GM19193 (cell line): ENCODE results near the gene TRIM67.

Experiments
- POLR2A ChIP-seq: IDR thresholded peaks from 4 replicates; pipeline ENCODE4 v1.6.1; 2011; ENCODE audit not compliant: insufficient read depth, insufficient read length; ENCODE audit errors: extremely low read depth

Gene TRIM67

DNA sequence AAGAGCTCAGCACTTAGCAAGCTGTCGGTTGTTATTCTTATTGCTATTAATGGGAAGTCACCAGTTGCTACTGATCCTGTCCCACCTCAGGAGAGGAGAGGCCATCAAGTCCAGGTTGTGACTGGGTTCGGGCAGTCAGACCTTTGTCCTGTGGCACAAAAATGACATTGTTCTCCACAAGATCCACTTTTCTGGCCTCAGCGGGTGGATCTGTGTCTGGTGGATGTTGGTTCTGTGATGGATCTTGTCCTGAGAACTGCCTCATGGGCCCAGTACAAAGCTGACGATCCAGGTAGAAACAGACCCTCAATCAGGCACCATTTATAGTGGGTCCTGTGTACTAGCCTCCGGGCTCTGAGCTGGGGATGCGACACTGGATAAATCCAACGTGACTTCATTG lies 26.9 kb downstream of the TRIM67 start:
- TF ChIP-seq POLR2A, result no peak

- TF ChIP-seq POLR2A, result no peak
Observed at GRCh38 chr1:231189683-231190270, 27.9 kb downstream of the TRIM67 start.

DNA sequence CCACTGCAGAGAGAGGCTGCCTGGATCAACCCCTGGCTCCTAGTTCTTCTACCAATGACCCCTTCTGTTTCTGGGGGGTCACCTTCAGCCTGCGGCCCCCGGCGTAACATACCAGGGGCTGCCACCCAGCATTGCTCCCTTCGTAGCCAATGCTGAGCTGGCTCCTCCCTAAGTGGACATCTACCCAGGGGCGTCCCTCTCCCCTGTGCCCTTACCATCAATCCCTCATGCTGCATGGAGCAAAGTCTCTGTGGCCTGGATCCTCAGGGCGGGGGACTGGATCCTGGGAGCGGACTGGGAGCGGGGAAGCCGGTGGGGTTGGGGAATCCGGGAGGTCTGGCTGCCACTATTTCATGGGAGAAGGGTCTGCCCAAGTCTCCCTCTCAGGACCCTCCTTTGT lies 28.6 kb downstream of the TRIM67 start:
- TF ChIP-seq POLR2A, result no peak

DNA sequence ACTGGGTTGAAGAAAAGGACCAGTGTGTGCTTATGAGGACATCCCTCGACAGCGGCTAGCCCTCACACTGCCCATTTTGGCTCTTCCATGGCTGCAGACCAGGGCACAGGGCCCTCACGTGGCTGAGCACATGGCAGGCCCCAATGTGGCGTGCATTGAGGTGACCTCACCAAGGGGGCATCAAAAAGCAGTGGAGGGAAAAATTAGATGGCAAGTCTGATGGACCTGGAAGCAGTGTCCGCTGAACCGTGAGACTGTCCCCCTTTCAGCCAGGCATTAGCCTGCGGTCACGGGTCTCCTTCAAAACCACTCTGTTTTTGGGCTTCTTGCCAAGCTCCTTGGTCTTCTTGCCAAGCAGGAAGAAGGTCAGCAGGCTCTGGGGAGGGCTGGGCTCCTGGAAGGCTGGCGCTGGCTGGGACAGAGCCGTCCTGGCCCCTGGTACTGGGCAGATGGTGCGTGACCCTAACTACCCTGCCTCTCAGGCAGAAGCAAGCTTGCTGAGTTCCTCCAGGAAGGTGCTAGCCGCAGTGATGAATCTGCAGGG lies 30.8 kb downstream of the TRIM67 start:
- no peak for TF ChIP-seq POLR2A

DNA sequence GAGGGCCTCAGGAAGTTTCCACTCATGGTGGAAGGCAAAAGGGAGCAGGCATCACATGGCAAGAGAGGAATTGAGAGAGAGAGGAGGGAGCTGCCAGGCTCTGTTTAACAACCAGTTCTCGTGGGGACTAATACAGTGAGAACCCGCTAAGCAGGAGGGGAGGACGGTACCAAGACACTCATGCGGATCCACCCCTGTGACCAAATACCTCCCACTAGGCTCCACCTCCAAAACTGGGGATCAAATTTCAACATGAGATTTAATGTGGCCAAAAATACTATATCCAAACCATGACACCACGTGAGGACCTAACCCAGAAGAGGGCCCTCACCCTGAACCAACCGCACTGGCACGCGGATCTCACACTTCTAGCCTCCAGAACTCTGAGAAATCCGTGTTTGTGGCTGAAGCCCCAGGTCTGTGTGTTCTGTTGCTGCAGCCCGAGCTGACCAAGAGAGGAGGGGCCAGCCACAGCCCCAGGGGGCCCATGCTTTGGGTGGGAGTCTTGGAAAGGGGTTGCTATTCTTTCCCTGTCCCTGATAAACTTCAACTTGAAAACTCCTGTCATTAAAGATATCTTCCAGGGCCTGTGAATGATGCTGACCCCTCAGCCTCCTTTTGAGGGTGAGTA lies 32.0 kb downstream of the TRIM67 start:
- no peak for TF ChIP-seq POLR2A

DNA sequence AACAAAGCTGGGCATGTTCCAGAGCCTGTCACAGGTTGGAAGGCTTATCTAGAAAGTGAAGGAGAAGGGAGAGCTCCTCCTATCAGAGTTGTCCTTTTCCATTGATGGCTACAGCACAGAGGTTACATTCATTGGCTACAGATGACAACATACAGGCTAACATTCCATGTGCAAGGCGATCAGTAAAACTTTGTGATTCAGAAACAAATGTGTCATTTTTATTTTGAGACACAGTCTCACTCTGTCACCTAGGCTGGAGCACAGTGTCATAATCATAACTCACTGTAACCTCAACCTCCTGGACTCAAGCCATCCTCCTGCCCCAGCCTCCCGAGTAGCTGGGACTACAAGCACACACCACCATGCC lies 32.6 kb downstream of the TRIM67 start:
- TF ChIP-seq POLR2A, result no peak

DNA sequence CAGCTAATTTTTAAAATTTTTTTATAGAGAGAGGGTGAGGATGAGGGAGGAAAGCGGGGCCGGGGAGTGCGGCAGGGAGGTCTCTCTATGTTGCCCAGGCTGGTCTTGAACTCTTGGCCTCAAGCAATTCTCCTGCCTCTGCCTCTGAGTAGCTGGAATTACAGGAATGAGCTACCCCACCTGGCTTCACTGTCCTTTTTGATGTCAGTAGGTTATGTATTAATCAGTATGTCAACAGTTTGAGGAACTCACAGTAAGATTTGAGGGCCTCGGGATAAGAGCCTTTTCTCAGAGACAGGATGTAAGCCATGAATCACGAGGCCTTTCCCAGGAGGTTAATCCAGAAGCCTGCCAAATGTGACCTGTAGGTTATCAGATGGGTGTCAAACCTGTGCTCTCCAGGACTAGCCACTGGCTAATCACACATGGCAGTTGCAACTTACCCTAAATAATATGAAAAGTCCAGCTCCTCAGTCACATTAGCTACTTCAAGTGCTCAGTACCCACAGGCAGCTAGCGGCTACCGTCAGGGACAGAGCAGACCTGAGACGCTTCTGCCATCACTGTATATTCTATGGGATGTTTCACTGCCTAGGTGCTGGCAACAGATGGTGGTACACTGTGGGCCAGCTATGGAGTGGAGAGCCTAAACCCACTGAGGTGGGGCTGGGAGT lies 33.1 kb downstream of the TRIM67 start:
- no peak for TF ChIP-seq POLR2A

DNA sequence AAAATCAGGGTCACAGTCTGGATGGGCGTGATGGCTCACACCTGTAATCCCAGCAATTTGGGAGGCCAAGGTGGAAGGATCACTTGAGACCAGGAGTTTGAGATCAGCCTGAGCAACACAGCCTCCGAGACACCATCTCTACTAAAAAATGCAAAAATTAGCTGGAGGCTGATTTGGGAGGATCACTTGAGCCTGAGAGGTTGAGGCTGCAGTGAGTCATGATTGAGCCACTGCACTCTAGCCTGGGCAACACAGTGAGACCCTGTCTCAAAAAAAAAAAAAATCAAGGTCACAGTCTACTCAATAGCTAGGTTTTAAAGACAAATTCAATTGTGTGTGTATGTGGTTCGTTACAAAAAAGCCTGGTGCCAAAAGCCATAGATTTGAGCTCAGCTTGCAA lies 34.4 kb downstream of the TRIM67 start:
- no peak for TF ChIP-seq POLR2A

DNA sequence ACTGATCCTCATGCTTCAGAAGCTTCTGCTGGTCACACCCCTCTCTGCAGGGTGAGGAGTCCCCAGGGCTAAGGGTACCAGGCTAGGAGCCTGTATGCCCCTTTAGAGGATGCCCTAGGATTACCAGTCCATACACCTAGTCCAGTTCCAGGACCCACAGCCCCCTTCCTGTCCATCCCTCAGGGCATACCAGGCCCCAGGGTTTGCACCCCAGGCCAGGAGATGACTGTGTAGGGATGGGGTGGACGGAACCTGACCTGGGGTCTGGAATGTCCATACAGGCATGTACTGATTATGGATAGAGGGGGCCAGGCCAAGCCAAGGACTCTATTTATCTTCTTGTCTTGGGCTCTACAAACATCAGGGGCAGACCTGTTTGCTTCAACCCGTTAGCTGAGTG lies 34.9 kb downstream of the TRIM67 start:
- TF ChIP-seq POLR2A, result no peak

GRCh38 chr1:231199868-231200267 lies 38.0 kb downstream of the TRIM67 start:
- no peak for TF ChIP-seq POLR2A

GRCh38 chr1:231200388-231201031 lies 38.7 kb downstream of the TRIM67 start:
- TF ChIP-seq POLR2A, result no peak

DNA sequence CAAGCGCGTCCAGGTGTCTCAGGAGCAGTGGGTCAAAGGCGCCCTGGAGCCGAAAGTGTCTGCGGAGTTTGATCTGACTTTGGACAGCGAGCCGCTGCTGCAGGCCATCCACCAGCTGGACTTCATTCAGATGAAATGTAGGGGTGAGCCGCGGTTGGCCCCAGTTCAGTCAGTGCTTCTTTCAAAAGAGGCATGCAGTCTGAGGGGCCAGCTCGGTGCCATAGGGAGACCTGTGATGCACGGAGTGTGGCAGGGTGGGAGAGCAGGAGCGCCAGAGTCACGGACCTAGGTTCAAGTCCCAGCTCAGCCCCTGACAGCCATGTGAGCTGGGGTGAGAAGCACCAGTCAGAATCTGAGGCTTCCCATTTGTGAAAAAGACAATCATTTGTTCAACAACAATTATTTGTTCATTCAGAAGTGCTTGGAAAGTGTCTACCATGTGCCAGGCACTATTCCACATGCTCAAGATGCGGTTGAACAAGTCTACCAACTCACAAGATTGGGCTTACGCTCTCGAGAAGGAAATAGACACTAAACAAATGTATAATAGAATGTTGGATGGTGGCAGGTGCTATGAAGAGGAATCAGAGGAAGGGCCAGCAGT lies 39.6 kb downstream of the TRIM67 start:
- TF ChIP-seq POLR2A, result no peak

DNA sequence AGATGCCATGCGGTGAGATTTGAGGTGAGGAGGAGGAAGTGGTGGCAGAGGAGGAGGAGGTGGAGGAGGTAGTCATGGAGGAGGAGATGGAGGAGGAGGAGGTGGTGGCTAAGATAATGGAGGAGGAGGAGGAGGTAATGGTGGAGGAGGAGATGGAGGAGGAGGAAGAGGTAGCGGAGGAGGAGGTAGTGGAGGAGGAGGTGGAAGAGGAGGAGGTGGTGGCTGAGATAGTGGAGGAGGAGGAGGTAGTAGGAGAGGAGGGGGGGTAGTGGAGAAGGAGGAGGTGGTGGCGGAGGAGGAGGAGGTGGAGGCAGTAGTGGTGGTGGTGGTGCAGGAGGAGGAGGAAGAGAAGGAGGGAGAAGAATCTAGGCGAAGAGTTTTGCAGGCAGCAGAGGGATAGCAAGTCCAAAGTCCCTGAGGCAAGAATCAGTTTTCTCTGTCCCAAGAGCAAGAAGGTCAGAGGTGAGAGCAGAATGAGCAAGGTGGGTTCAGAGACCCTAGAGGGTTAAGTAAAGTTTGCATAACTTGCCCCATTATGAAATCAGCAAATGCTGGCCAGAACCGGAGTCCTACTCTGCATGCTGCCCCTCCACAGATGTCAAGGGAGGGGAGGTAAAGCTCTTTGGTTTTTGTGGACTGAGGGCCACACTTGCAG lies 40.2 kb downstream of the TRIM67 start:
- TF ChIP-seq POLR2A, result no peak

GRCh38 chr1:231203259-231204057 lies 41.6 kb downstream of the TRIM67 start:
- TF ChIP-seq POLR2A, result no peak
